H1 (cell line): ENCODE results near the gene EMX1. TPM values are rescaled to one million over a fixed set of nuclear protein-coding genes. Genes with fewer than 3 reads are reported as not detected.

Experiments used
- BRCA1 ChIP-seq: IDR thresholded peaks from 2 replicates; pipeline ENCODE4 v1.6.1; 2012; ENCODE audit warnings: low read depth, low read length, improper control_type of control experiment
- CTCF ChIP-seq, 3 experiments: IDR thresholded peaks; 1 replicate in 2 of 3; 2 replicates in 1 of 3; pipeline versions ENCODE4 v1.5.1 to v1.6.1; 2011; ENCODE audit warnings: low read length in 3 of 3, mild to moderate bottlenecking in 3 of 3, inconsistent platforms in 2 of 3, low read depth in 1 of 3, moderate library complexity in 1 of 3; ENCODE audit not compliant: insufficient read depth in 1 of 3; ENCODE audit errors: control extremely low read depth in 1 of 3
- HDAC2 ChIP-seq, 2 experiments: fragments of 300-600 bp in 1 of 2; sonication (generic) in 1 of 2; IDR thresholded peaks; 2 replicates each; pipeline ENCODE4 v1.6.1; 2011 to 2012; ENCODE audit warnings: low read depth in 2 of 2, low read length in 2 of 2, mild to moderate bottlenecking in 2 of 2, moderate library complexity in 2 of 2, borderline replicate concordance in 1 of 2, inconsistent platforms in 1 of 2
- RAD21 ChIP-seq, 2 experiments: IDR thresholded peaks in 1 of 2; conservative IDR thresholded peaks in 1 of 2; 2 replicates each; pipeline ENCODE4 v1.6.1; 2011; ENCODE audit warnings: low read depth in 2 of 2, low read length in 2 of 2, improper control_type of control experiment in 1 of 2, inconsistent platforms in 1 of 2, mild to moderate bottlenecking in 1 of 2, moderate library complexity in 1 of 2
- TEAD4 ChIP-seq: IDR thresholded peaks from 2 replicates; pipeline ENCODE4 v1.6.1; 2012; ENCODE audit warnings: low read depth, low read length, inconsistent platforms, mixed read lengths
- polyA plus RNA-seq, 7 experiments: library from polyadenylated mRNA; depleted of rRNA in 3 of 7; stranded (reverse) in 5 of 7; unstranded in 2 of 7; fragments of >200 nt in 5 of 7; fragments of 200-250 nt in 2 of 7; gene quantifications; 1 replicate in 5 of 7; 2 replicates in 1 of 7; 4 replicates in 1 of 7; pipeline versions ENCODE4 v1.2.1 to v1.2.3, GENCODE V29; 2011 to 2013; ENCODE audit warnings: missing spikeins in 2 of 7, mixed read lengths in 2 of 7
- total RNA-seq: library from RNA; stranded (reverse); fragmentation: NEBNext Ultra II Directional; extraction: Animal tissue kit (Norgen Biotek cat#: 25700); gene quantifications from 2 replicates; pipeline ENCODE4 v1.2.1, GENCODE V29; 2021

EMX1 gene
- total and polyA plus RNA-seq, 2 of the 8 experiments (the other 6 are each of a cell fraction or from before 2014, with no cell fraction given): 2.4 to 4.9 TPM

DNA sequence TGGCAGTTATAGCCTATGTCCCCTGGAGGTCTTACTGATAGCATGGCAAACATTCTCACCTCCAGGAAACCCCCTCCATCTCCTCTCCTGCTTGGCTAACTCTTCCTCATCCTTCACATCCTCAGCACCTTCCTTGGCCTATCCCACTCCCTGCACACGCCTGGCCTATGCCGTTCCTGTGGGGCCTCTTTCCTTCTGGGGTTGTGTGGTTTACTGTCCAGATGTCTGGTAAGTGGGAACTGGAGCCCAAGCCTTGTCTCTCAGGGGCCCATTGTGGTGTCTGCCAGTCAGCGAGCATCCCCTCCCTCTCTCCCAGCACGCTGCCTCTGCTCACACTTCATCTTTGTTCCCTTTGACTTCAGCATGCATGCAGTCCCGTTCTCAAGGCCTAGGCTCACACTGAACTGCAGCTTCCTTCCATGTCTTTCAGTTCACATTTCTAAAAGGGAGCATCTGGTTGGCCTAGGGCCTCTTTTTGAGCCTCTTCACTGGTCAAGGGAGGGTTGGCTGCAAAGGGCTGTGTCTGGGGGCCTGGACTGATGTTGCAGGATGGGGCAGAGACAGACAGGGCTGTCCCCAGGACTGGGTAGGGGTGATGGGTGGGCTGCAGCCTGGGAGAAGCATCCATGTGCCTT lies 17.0 kb upstream of the EMX1 start (continued):
- TF ChIP-seq BRCA1 (no peak), RAD21 (IDR thresholded peaks at IDR 0.05 in 1 of 2, conservative IDR thresholded peaks at IDR 0.05 in 1 of 2; ENCODE audit: low read depth in 2 of 2, low read length in 2 of 2) (no peak), HDAC2 (IDR thresholded peaks at IDR 0.05; ENCODE audit: borderline replicate concordance in 1 of 2, low read depth in 2 of 2, low read length in 2 of 2) (no peak), TEAD4 (no peak), CTCF (IDR thresholded peaks at IDR 0.05; ENCODE audit: control extremely low read depth in 1 of 3, insufficient read depth in 1 of 3, low read depth in 1 of 3, low read length in 3 of 3) (no peak)
